Measurements from ENCODE around the gene FZR1. TPM values are rescaled to one million over a fixed set of nuclear protein-coding genes. Genes with fewer than 3 reads are reported as not detected.

The FZR1 gene
- total RNA-seq, 2 donors from 2014 or later: 16.6 to 20.1 TPM

DNA sequence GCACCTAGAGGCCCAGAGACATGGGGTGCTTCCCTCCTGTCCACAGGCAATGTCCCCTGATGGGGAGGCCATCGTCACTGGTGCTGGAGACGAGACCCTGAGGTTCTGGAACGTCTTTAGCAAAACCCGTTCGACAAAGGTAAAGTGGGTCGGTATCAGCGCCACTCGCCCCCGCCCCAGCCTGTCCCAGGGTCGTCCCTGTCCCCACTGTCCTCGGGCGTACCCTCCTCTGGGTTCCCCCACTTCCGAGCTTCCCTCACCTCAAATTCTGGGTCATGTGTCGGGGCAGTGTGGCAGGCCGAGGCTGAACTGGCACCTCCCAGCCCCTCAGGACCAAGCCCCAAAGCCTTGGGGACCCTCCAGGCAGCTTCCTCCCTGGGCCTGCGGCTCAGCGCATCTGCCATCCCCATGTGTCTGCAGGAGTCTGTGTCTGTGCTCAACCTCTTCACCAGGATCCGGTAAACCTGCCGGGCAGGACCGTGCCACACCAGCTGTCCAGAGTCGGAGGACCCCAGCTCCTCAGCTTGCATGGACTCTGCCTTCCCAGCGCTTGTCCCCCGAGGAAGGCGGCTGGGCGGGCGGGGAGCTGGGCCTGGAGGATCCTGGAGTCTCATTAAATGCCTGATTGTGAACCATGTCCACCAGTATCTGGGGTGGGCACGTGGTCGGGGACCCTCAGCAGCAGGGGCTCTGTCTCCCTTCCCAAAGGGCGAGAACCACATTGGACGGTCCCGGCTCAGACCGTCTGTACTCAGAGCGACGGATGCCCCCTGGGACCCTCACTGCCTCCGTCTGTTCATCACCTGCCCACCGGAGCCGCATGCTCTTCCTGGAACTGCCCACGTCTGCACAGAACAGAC is 28.5 kb downstream of the FZR1 start:
- Histone ChIP-seq H3K27ac (no peak overlapping the region), H3K4me3 (no peak overlapping the region), H3K36me3 (replicated peaks in 1 of 2; ENCODE audit: insufficient read depth in 1 of 2, low read depth in 2 of 2) (peaks cover 0 to 20% of the 10 kb centered on the region in 2 donors), H3K4me1 (no peaks in the 10 kb centered on the region), H3K27me3 (no peaks in the 10 kb centered on the region), H3K9me3 (no peaks in the 10 kb centered on the region)
- 92 to 96% methylated on average over 26 to 38 of the region's 38 CpGs for WGBS, 2 donors
- no peak for TF ChIP-seq POLR2A (IDR thresholded peaks at IDR 0.05)
- no peak for TF ChIP-seq CTCF (IDR thresholded peaks at IDR 0.05)
- ATAC-seq (no peak), DNase-seq (no peak)
- intact Hi-C loops (cut with DNase I): no loop called here

GRCh38 chr19:3535235-3535535 is 29.1 kb downstream of the FZR1 start:
- Histone ChIP-seq H3K4me1 (no peaks in the 10 kb centered on the region), H3K27me3 (no peaks in the 10 kb centered on the region), H3K4me3 (no peak overlapping the region), H3K9me3 (no peaks in the 10 kb centered on the region), H3K36me3 (replicated peaks in 1 of 2; ENCODE audit: insufficient read depth in 1 of 2, low read depth in 2 of 2) (peaks cover 0 to 20% of the 10 kb centered on the region in 2 donors), H3K27ac (no peak overlapping the region)
- TF ChIP-seq CTCF (IDR thresholded peaks at IDR 0.05) (no peak), POLR2A (IDR thresholded peaks at IDR 0.05) (no peak)
- WGBS, 2 donors: 93 to 95% methylated on average over 6 to 7 of the region's 9 CpGs
- no peak for ATAC-seq
- DNase-seq: no peak
- intact Hi-C loops (cut with DNase I): no loop called here

DNA sequence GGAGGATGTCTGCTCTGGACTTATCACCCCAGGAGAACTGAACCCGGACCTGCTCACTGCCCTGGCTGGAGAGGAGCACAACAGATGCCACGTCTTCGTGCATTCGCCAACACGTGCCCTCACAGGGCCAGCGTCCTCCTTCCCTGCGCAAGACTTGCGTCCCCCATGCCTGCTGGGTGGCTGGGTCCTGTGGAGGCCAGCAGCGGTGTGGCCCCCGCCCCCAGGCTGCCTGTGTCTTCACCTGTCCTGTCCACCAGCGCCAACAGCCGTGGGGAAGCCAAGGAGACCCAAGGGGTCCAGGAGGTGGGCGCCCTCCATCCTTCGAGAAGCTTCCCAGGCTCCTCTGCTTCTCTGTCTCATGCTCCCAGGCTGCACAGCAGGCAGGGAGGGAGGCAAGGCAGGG is 29.5 kb downstream of the FZR1 start:
- Histone ChIP-seq H3K9me3 (no peaks in the 10 kb centered on the region), H3K27me3 (no peaks in the 10 kb centered on the region), H3K4me1 (no peaks in the 10 kb centered on the region), H3K36me3 (replicated peaks in 1 of 2; ENCODE audit: insufficient read depth in 1 of 2, low read depth in 2 of 2) (peaks cover 0 to 20% of the 10 kb centered on the region in 2 donors), H3K4me3 (no peak overlapping the region), H3K27ac (no peak overlapping the region)
- TF ChIP-seq POLR2A (IDR thresholded peaks at IDR 0.05) (no peak), CTCF (IDR thresholded peaks at IDR 0.05) (no peak)
- intact Hi-C loops (cut with DNase I): no loop called here
- DNase-seq (no peak), ATAC-seq (no peak)
- WGBS, 2 donors: 87 to 98% methylated on average over 9 to 13 of the region's 14 CpGs

DNA sequence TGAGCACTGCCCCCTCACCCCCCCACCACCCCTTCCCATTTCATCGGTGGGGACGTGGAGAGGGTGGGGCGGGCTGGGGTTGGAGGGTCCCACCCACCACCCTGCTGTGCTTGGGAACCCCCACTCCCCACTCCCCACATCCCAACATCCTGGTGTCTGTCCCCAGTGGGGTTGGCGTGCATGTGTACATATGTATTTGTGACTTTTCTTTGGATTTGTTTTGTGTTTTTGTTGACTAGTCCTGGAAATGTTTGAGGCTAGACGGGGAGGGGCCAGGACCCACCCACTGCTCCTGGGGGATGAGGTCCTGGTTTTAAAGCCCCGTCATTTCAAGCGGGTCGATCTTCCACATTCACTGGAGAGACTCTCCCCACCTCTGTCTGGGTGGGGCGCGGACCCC is 29.9 kb downstream of the FZR1 start:
- Histone ChIP-seq H3K27me3 (no peaks in the 10 kb centered on the region), H3K9me3 (no peaks in the 10 kb centered on the region), H3K4me1 (no peaks in the 10 kb centered on the region), H3K36me3 (replicated peaks in 1 of 2; ENCODE audit: insufficient read depth in 1 of 2, low read depth in 2 of 2) (peaks cover 0 to 20% of the 10 kb centered on the region in 2 donors), H3K27ac (no peak overlapping the region), H3K4me3 (no peak overlapping the region)
- no peak for ATAC-seq
- 91 to 94% methylated on average over 7 to 8 of the region's 10 CpGs for WGBS, 2 donors
- intact Hi-C loops (cut with DNase I): no loop called here
- no peak for DNase-seq
- no peak for TF ChIP-seq CTCF (IDR thresholded peaks at IDR 0.05)
- TF ChIP-seq POLR2A (IDR thresholded peaks at IDR 0.05): no peak
